ENCODE measurements around the gene ELMOD1. TPM values are rescaled to one million over a fixed set of nuclear protein-coding genes. Genes with fewer than 3 reads are reported as not detected.

Gene ELMOD1
- total and polyA plus RNA-seq, 4 donors = 17.2 to 102 (median 80.7) TPM

DNA sequence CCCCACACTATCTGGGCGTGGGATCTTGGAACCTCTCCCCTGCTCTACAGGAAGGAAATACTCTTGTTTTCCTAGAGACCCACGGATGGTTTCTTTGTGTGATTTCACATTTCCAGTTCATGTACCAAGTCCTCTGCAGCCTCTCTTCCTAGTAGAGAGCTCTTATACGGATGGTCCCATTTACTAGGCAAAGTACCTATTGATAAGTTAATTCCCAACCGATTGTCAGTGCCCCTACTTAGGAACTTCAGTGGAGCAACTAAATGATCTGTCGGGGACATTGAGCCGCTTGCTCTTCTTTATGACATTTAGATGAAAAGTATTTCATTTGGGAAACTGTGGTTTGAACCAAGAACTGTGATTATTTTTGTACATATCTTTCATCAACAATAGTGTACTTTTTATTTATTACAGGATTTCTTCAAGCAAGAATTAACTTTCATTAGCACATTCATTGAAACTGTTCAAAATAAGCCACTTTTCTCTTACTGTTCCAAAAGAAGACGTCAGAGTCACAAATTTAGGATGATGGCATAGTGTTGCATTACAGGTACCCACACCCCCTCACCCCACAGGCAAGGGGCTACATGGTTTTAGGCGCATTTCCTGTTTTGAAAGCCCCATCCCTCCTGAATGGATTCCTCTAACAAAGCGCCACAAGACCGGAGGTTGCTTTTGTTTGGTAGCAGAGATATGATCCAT is 34.2 kb downstream of the ELMOD1 start:
- H3K4me1 ChIP-seq (ENCODE audit: control insufficient read depth, insufficient read depth, low read length) = no peaks in the 10 kb centered on the region
- no CpG with 5 or more reads among the region's 10 CpGs for WGBS (ENCODE audit: insufficient coverage)
- no peak overlapping the region for H3K27ac ChIP-seq (ENCODE audit: low read depth, low read length)
- no peaks in the 10 kb centered on the region for H3K27me3 ChIP-seq (ENCODE audit: control insufficient read depth, insufficient read depth, low read length)
- DNase-seq (ENCODE audit: low read depth in 4 of 6, low spot score in 6 of 6) = peak in 1 of 6 donors; percentile 17
- no peaks in the 10 kb centered on the region for H3K9me3 ChIP-seq (ENCODE audit: control insufficient read depth, insufficient read depth, low read length)
- H3K4me3 ChIP-seq (ENCODE audit: low read depth, low read length) = no peak overlapping the region
- H3K36me3 ChIP-seq (ENCODE audit: control insufficient read depth, insufficient read depth, low read length) = no peaks in the 10 kb centered on the region

DNA sequence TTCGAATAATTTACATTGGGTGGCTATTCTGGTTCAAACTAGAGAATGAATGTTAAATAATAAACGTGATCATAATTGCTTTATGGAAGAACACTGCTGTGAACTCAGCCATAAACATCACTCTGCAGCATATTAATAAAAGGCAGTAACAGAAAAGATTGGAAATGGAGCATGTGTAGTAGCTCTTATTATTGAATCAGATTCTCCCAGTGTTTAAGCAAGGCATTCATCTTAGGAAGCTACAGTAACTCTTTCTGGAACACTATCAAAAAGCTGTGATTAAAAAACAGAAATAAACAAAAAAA is 34.7 kb downstream of the ELMOD1 start:
- no CpG with 5 or more reads among the region's 2 CpGs for WGBS (ENCODE audit: insufficient coverage)
- Histone ChIP-seq H3K9me3 (ENCODE audit: control insufficient read depth, insufficient read depth, low read length) (no peaks in the 10 kb centered on the region), H3K27me3 (ENCODE audit: control insufficient read depth, insufficient read depth, low read length) (no peaks in the 10 kb centered on the region), H3K36me3 (ENCODE audit: control insufficient read depth, insufficient read depth, low read length) (no peaks in the 10 kb centered on the region), H3K4me1 (ENCODE audit: control insufficient read depth, insufficient read depth, low read length) (no peaks in the 10 kb centered on the region), H3K27ac (ENCODE audit: low read depth, low read length) (no peak overlapping the region), H3K4me3 (ENCODE audit: low read depth, low read length) (no peak overlapping the region)
- peak in 1 of 6 donors; percentile 86 for DNase-seq (ENCODE audit: low read depth in 4 of 6, low spot score in 6 of 6)

- Histone ChIP-seq H3K27me3 (ENCODE audit: control insufficient read depth, insufficient read depth, low read length) (no peaks in the 10 kb centered on the region), H3K9me3 (ENCODE audit: control insufficient read depth, insufficient read depth, low read length) (no peaks in the 10 kb centered on the region), H3K4me3 (ENCODE audit: low read depth, low read length) (no peak overlapping the region), H3K36me3 (ENCODE audit: control insufficient read depth, insufficient read depth, low read length) (no peaks in the 10 kb centered on the region), H3K4me1 (ENCODE audit: control insufficient read depth, insufficient read depth, low read length) (no peaks in the 10 kb centered on the region), H3K27ac (ENCODE audit: low read depth, low read length) (no peak overlapping the region)
- no peak for DNase-seq (ENCODE audit: low read depth in 4 of 6, low spot score in 6 of 6)
- no CpG with 5 or more reads among the region's 2 CpGs for WGBS (ENCODE audit: insufficient coverage)
Observed at GRCh38 chr11:107631043-107631442, 40.1 kb downstream of the ELMOD1 start.

DNA sequence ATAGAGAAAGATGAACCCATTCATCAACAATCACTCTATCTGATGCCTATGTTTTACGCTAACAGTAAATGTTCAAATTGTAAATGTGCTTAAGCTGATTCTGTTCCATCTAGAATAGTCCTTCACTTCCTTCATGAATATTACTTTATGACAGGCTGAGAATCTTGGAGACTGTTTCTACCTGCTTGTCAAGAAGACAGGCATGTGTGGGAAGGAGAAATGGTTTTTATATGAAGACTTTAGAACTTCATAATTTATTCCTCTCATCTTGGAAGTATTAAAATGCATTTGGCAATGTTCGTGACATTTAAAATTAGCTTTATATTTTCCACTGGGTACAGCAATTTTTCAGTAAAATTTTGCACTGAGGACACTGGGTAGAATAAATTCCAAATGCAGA is 41.0 kb downstream of the ELMOD1 start:
- Histone ChIP-seq H3K27ac (ENCODE audit: low read depth, low read length) (no peak overlapping the region), H3K4me1 (ENCODE audit: control insufficient read depth, insufficient read depth, low read length) (no peaks in the 10 kb centered on the region), H3K27me3 (ENCODE audit: control insufficient read depth, insufficient read depth, low read length) (no peaks in the 10 kb centered on the region), H3K9me3 (ENCODE audit: control insufficient read depth, insufficient read depth, low read length) (no peaks in the 10 kb centered on the region), H3K4me3 (ENCODE audit: low read depth, low read length) (no peak overlapping the region), H3K36me3 (ENCODE audit: control insufficient read depth, insufficient read depth, low read length) (no peaks in the 10 kb centered on the region)
- DNase-seq (ENCODE audit: low read depth in 4 of 6, low spot score in 6 of 6) = peak in 2 of 6 donors; percentile 9 to 64
- no CpG with 5 or more reads among the region's 2 CpGs for WGBS (ENCODE audit: insufficient coverage)

DNA sequence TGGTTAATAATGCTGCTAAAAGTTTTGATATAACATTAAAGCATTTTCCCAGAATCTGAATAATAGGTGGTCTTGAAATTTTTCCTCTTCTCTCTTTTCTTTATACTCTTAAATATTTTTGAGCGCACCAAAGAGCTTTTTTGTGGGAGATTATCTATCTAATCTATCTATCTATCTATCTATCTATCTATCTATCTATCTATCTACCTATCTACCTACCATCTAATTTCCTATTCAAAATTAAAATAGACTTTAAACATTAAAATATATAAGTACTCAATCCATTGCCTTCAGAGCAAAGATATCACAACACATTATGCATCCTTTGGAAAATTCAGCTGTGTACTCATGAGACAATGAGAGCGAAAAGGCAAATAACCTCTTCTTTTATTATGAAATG is 55.8 kb downstream of the ELMOD1 start:
- no CpG with 5 or more reads among the region's 2 CpGs for WGBS (ENCODE audit: insufficient coverage)
- H3K9me3 ChIP-seq (ENCODE audit: control insufficient read depth, insufficient read depth, low read length) = no peaks in the 10 kb centered on the region
- H3K27me3 ChIP-seq (ENCODE audit: control insufficient read depth, insufficient read depth, low read length) = no peaks in the 10 kb centered on the region
- no peak for DNase-seq (ENCODE audit: low read depth in 4 of 6, low spot score in 6 of 6)
- peaks cover 3% of the 10 kb centered on the region for H3K36me3 ChIP-seq (ENCODE audit: control insufficient read depth, insufficient read depth, low read length)
- no peak overlapping the region for H3K4me3 ChIP-seq (ENCODE audit: low read depth, low read length)
- H3K4me1 ChIP-seq (ENCODE audit: control insufficient read depth, insufficient read depth, low read length) = no peaks in the 10 kb centered on the region
- H3K27ac ChIP-seq (ENCODE audit: low read depth, low read length) = no peak overlapping the region

GRCh38 chr11:107648242-107648641 is 57.3 kb downstream of the ELMOD1 start:
- no peaks in the 10 kb centered on the region for H3K4me1 ChIP-seq (ENCODE audit: control insufficient read depth, insufficient read depth, low read length)
- no peak for DNase-seq (ENCODE audit: low read depth in 4 of 6, low spot score in 6 of 6)
- H3K27ac ChIP-seq (ENCODE audit: low read depth, low read length) = no peak overlapping the region
- no peaks in the 10 kb centered on the region for H3K27me3 ChIP-seq (ENCODE audit: control insufficient read depth, insufficient read depth, low read length)
- no peaks in the 10 kb centered on the region for H3K9me3 ChIP-seq (ENCODE audit: control insufficient read depth, insufficient read depth, low read length)
- peaks cover 5% of the 10 kb centered on the region for H3K36me3 ChIP-seq (ENCODE audit: control insufficient read depth, insufficient read depth, low read length)
- 83% methylated on average over 1 of the region's 3 CpGs for WGBS (ENCODE audit: insufficient coverage)
- no peak overlapping the region for H3K4me3 ChIP-seq (ENCODE audit: low read depth, low read length)

- Histone ChIP-seq H3K4me1 (ENCODE audit: control insufficient read depth, insufficient read depth, low read length) (no peaks in the 10 kb centered on the region), H3K27ac (ENCODE audit: low read depth, low read length) (no peak overlapping the region), H3K27me3 (ENCODE audit: control insufficient read depth, insufficient read depth, low read length) (no peaks in the 10 kb centered on the region), H3K4me3 (ENCODE audit: low read depth, low read length) (no peak overlapping the region), H3K9me3 (ENCODE audit: control insufficient read depth, insufficient read depth, low read length) (no peaks in the 10 kb centered on the region), H3K36me3 (ENCODE audit: control insufficient read depth, insufficient read depth, low read length) (peaks cover 4% of the 10 kb centered on the region)
- no CpG with 5 or more reads among the region's 4 CpGs for WGBS (ENCODE audit: insufficient coverage)
- DNase-seq (ENCODE audit: low read depth in 4 of 6, low spot score in 6 of 6) = no peak
Observed at GRCh38 chr11:107651672-107652071, 60.7 kb downstream of the ELMOD1 start.

GRCh38 chr11:107653076-107653475 is 62.1 kb downstream of the ELMOD1 start:
- Histone ChIP-seq H3K27ac (ENCODE audit: low read depth, low read length) (no peak overlapping the region), H3K9me3 (ENCODE audit: control insufficient read depth, insufficient read depth, low read length) (no peaks in the 10 kb centered on the region), H3K36me3 (ENCODE audit: control insufficient read depth, insufficient read depth, low read length) (peaks cover 4% of the 10 kb centered on the region), H3K4me1 (ENCODE audit: control insufficient read depth, insufficient read depth, low read length) (no peaks in the 10 kb centered on the region), H3K4me3 (ENCODE audit: low read depth, low read length) (no peak overlapping the region), H3K27me3 (ENCODE audit: control insufficient read depth, insufficient read depth, low read length) (no peaks in the 10 kb centered on the region)
- WGBS (ENCODE audit: insufficient coverage) = no CpG with 5 or more reads among the region's 1 CpG
- DNase-seq (ENCODE audit: low read depth in 4 of 6, low spot score in 6 of 6) = no peak

- no peak for DNase-seq (ENCODE audit: low read depth in 4 of 6, low spot score in 6 of 6)
- no peak overlapping the region for H3K4me3 ChIP-seq (ENCODE audit: low read depth, low read length)
- no peaks in the 10 kb centered on the region for H3K27me3 ChIP-seq (ENCODE audit: control insufficient read depth, insufficient read depth, low read length)
- H3K9me3 ChIP-seq (ENCODE audit: control insufficient read depth, insufficient read depth, low read length) = no peaks in the 10 kb centered on the region
- H3K4me1 ChIP-seq (ENCODE audit: control insufficient read depth, insufficient read depth, low read length) = no peaks in the 10 kb centered on the region
- WGBS (ENCODE audit: insufficient coverage) = no CpG with 5 or more reads among the region's 4 CpGs
- H3K27ac ChIP-seq (ENCODE audit: low read depth, low read length) = no peak overlapping the region
- peaks cover 4% of the 10 kb centered on the region for H3K36me3 ChIP-seq (ENCODE audit: control insufficient read depth, insufficient read depth, low read length)
Observed at GRCh38 chr11:107655602-107656001, 64.7 kb downstream of the ELMOD1 start.

DNA sequence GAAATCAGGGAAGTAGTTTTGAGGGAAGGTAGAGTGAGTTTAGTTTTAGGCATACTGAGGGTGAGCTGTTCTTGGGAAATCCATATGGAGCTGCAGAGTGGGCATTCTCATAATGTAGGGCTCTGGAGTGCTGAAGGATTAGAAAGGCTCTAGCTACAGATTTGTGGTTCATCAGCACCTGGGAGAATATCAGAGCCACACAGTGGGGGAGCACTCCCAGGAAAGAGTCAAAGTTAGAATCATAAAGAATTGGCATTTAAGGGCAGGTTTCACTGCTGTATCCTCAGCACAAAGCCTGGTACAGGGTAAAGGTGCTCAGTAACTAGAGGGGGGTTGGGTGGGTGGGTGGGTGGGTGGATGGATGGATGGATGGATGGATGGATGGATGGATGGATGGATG is 68.4 kb downstream of the ELMOD1 start:
- no peaks in the 10 kb centered on the region for H3K36me3 ChIP-seq (ENCODE audit: control insufficient read depth, insufficient read depth, low read length)
- no peak for DNase-seq (ENCODE audit: low read depth in 4 of 6, low spot score in 6 of 6)
- no peaks in the 10 kb centered on the region for H3K27me3 ChIP-seq (ENCODE audit: control insufficient read depth, insufficient read depth, low read length)
- no peak overlapping the region for H3K4me3 ChIP-seq (ENCODE audit: low read depth, low read length)
- H3K27ac ChIP-seq (ENCODE audit: low read depth, low read length) = no peak overlapping the region
- no peaks in the 10 kb centered on the region for H3K4me1 ChIP-seq (ENCODE audit: control insufficient read depth, insufficient read depth, low read length)
- no peaks in the 10 kb centered on the region for H3K9me3 ChIP-seq (ENCODE audit: control insufficient read depth, insufficient read depth, low read length)
